NT2/D1 (cell line): ENCODE measurements around the gene SLC25A25.

Source experiments
- SUZ12 ChIP-seq: IDR thresholded peaks from 2 replicates; pipeline ENCODE4 v1.6.1; 2011; ENCODE audit not compliant: insufficient read length, insufficient read depth; ENCODE audit errors: extremely low read depth
- YY1 ChIP-seq: IDR thresholded peaks from 2 replicates; pipeline ENCODE4 v1.6.1; 2011; ENCODE audit not compliant: insufficient read length, insufficient read depth
- ZNF274 ChIP-seq: IDR thresholded peaks from 2 replicates; pipeline ENCODE4 v1.6.1; 2011; ENCODE audit warnings: mild to moderate bottlenecking, low read depth, low read length

GRCh38 chr9:128088253-128088945 lies 20.4 kb downstream of the SLC25A25 start:
- TF ChIP-seq SUZ12 (no peak), YY1 (no peak), ZNF274 (no peak)
